Peyer's patch (tissue), 4 donors: ENCODE measurements around the gene CSRNP3.

Experiments used
- CTCF ChIP-seq, 6 experiments: fragments of 450-650 bp in 4 of 6; fragments of 200-600 bp in 2 of 6; sonication (generic) in 1 of 6; IDR thresholded peaks; one replicate each; pipeline ENCODE4 v1.5.1; 2017 to 2019; ENCODE audit warnings: antibody characterized with exemption in 6 of 6, mild to moderate bottlenecking in 3 of 6, moderate library complexity in 1 of 6
- POLR2A ChIP-seq, 2 donors: fragments of 450-650 bp; IDR thresholded peaks; one replicate each; pipeline ENCODE4 v1.5.1; 2017; ENCODE audit warnings: antibody characterized with exemption in 2 of 2, mild to moderate bottlenecking in 2 of 2, moderate library complexity in 2 of 2

- TF ChIP-seq CTCF (IDR thresholded peaks at IDR 0.05): no peak
- no peak for TF ChIP-seq POLR2A (IDR thresholded peaks at IDR 0.05)
These were observed 246.6 kb downstream of the CSRNP3 start for GRCh38 chr2:165716091-165716490.
